GM10266 (cell line): ENCODE results near the gene FTSJ3.
A peak's percentile ranks its signal among the peaks of the same experiment; 100 is the strongest.

Experiments used
- DNase-seq: peaks from one replicate; pipeline ENCODE4 v3.0.0; 2012; ENCODE audit errors: extremely low spot score
- CTCF ChIP-seq: IDR thresholded peaks from 2 replicates; pipeline ENCODE4 v1.5.1; 2012; ENCODE audit warnings: mild to moderate bottlenecking, low read depth; ENCODE audit not compliant: control insufficient read depth, insufficient read depth; ENCODE audit errors: missing control alignments

The FTSJ3 gene

GRCh38 chr17:63843910-63844677, 16.6 kb upstream of the FTSJ3 start:
- TF ChIP-seq CTCF = no peak
- DNase-seq = no peak

- DNase-seq = peak; percentile 63
Measured at GRCh38 chr17:63843387-63843888, 16.0 kb upstream of the FTSJ3 start.

GRCh38 chr17:63842540-63843386, 15.3 kb upstream of the FTSJ3 start, which contains the start of gene SMARCD2:
Gene SMARCD2 (minus strand): TSS chr17:63842685. CDS start chr17:63842674, 11 bp downstream.
- no peak for TF ChIP-seq CTCF
- peak; percentile 98 for DNase-seq

- TF ChIP-seq CTCF = no peak
- DNase-seq = no peak
Measured at GRCh38 chr17:63842173-63842539, 14.7 kb upstream of the FTSJ3 start.

GRCh38 chr17:63841350-63842172, 14.1 kb upstream of the FTSJ3 start:
- DNase-seq = no peak
- no peak for TF ChIP-seq CTCF

GRCh38 chr17:63840591-63841349, 13.3 kb upstream of the FTSJ3 start:
- no peak for TF ChIP-seq CTCF
- DNase-seq = no peak
